ENCODE measurements around the gene FMOD. TPM values are rescaled to one million over a fixed set of nuclear protein-coding genes. Genes with fewer than 3 reads are reported as not detected.

Gene FMOD
- total RNA-seq, 1 donor from 2014 or later = not detected

- Histone ChIP-seq H3F3A (ENCODE audit: low read depth) (peaks cover 27% of the 10 kb centered on the region), H3K4me1 (peaks cover 32% of the 10 kb centered on the region), H3K27ac (no peak overlapping the region), H3K79me2 (ENCODE audit: low read depth) (peaks cover 21% of the 10 kb centered on the region), H3K9me3 (ENCODE audit: low read depth) (no peaks in the 10 kb centered on the region), H3K4me3 (no peak overlapping the region), H3K36me3 (no peaks in the 10 kb centered on the region), H2AFZ (replicated peaks) (no peak overlapping the region), H4K20me1 (ENCODE audit: low read depth) (peaks cover 45% of the 10 kb centered on the region), H3K27me3 (peaks cover 77% of the 10 kb centered on the region), H3K4me2 (no peak overlapping the region), H3K9ac (no peak overlapping the region)
- TF ChIP-seq CTCF (IDR thresholded peaks at IDR 0.05) (no peak), EZH2 (IDR thresholded peaks at IDR 0.05) (no peak), EZH2phosphoT487 (IDR thresholded peaks at IDR 0.05) (no peak)
- Mint-ChIP-seq H3K27ac (no peak overlapping the region), H3K4me1 (peaks cover 38% of the 10 kb centered on the region), H3K27me3 (ENCODE audit: insufficient read depth, low read depth) (peaks cover 13% of the 10 kb centered on the region), H3K4me3 (no peak overlapping the region), H3K9me3 (peaks cover 3% of the 10 kb centered on the region), H3K36me3 (peaks cover 5% of the 10 kb centered on the region)
- no peak for DNase-seq (ENCODE audit: low spot score)
Observed at GRCh38 chr1:203311368-203312301, 39.3 kb downstream of the FMOD start.

GRCh38 chr1:203308923-203309331 is 42.0 kb downstream of the FMOD start:
- no peaks in the 10 kb centered on the region for H3K9me3 ChIP-seq (ENCODE audit: low read depth)
- H2AFZ ChIP-seq (replicated peaks) = no peak overlapping the region
- no peaks in the 10 kb centered on the region for H3K9me3 Mint-ChIP-seq
- no peak for DNase-seq (ENCODE audit: low spot score)
- H3K36me3 Mint-ChIP-seq = peaks cover 6% of the 10 kb centered on the region
- H3K27ac Mint-ChIP-seq = no peak overlapping the region
- peaks cover 38% of the 10 kb centered on the region for H3K4me1 ChIP-seq
- H3K9ac ChIP-seq = no peak overlapping the region
- no peak overlapping the region for H3K4me3 Mint-ChIP-seq
- H3K27me3 ChIP-seq = peaks cover 88% of the 10 kb centered on the region
- H3F3A ChIP-seq (ENCODE audit: low read depth) = peaks cover 30% of the 10 kb centered on the region
- H3K4me3 ChIP-seq = peak overlapping the region; percentile 87
- no peak for TF ChIP-seq CTCF (IDR thresholded peaks at IDR 0.05)
- no peak for TF ChIP-seq EZH2phosphoT487 (IDR thresholded peaks at IDR 0.05)
- TF ChIP-seq EZH2 (IDR thresholded peaks at IDR 0.05) = no peak
- H3K79me2 ChIP-seq (ENCODE audit: low read depth) = peaks cover 31% of the 10 kb centered on the region
- peaks cover 52% of the 10 kb centered on the region for H4K20me1 ChIP-seq (ENCODE audit: low read depth)
- peaks cover 46% of the 10 kb centered on the region for H3K4me1 Mint-ChIP-seq
- peak overlapping the region; percentile 99 for H3K4me2 ChIP-seq
- no peaks in the 10 kb centered on the region for H3K36me3 ChIP-seq
- H3K27ac ChIP-seq = no peak overlapping the region
- peaks cover 20% of the 10 kb centered on the region for H3K27me3 Mint-ChIP-seq (ENCODE audit: insufficient read depth, low read depth)

GRCh38 chr1:203308328-203308922 is 42.5 kb downstream of the FMOD start:
- Mint-ChIP-seq H3K4me3 (peak overlapping the region; percentile 83), H3K36me3 (peaks cover 6% of the 10 kb centered on the region), H3K9me3 (no peaks in the 10 kb centered on the region), H3K27me3 (ENCODE audit: insufficient read depth, low read depth) (peaks cover 20% of the 10 kb centered on the region), H3K27ac (no peak overlapping the region), H3K4me1 (peaks cover 47% of the 10 kb centered on the region)
- Histone ChIP-seq H3K79me2 (ENCODE audit: low read depth) (peaks cover 31% of the 10 kb centered on the region), H3K27ac (no peak overlapping the region), H3K9ac (no peak overlapping the region), H3K36me3 (no peaks in the 10 kb centered on the region), H3F3A (ENCODE audit: low read depth) (peaks cover 31% of the 10 kb centered on the region), H3K4me3 (peak overlapping the region; percentile 87), H3K27me3 (peaks cover 91% of the 10 kb centered on the region), H4K20me1 (ENCODE audit: low read depth) (peaks cover 52% of the 10 kb centered on the region), H3K4me1 (peaks cover 38% of the 10 kb centered on the region), H3K4me2 (peak overlapping the region; percentile 99), H2AFZ (replicated peaks) (no peak overlapping the region), H3K9me3 (ENCODE audit: low read depth) (no peaks in the 10 kb centered on the region)
- TF ChIP-seq CTCF (IDR thresholded peaks at IDR 0.05) = no peak
- TF ChIP-seq EZH2 (IDR thresholded peaks at IDR 0.05) = no peak
- TF ChIP-seq EZH2phosphoT487 (IDR thresholded peaks at IDR 0.05) = no peak
- DNase-seq (ENCODE audit: low spot score) = peak; percentile 40

Data from neural progenitor cell (in vitro differentiated cells).